ENCODE results near the gene CHKB. TPM values are rescaled to one million over a fixed set of nuclear protein-coding genes. Genes with fewer than 3 reads are reported as not detected.

The CHKB gene
- total and polyA plus RNA-seq, 2 of the 8 experiments (the other 6 are each of a cell fraction or from before 2014, with no cell fraction given), result 27.9 to 42.2 TPM

DNA sequence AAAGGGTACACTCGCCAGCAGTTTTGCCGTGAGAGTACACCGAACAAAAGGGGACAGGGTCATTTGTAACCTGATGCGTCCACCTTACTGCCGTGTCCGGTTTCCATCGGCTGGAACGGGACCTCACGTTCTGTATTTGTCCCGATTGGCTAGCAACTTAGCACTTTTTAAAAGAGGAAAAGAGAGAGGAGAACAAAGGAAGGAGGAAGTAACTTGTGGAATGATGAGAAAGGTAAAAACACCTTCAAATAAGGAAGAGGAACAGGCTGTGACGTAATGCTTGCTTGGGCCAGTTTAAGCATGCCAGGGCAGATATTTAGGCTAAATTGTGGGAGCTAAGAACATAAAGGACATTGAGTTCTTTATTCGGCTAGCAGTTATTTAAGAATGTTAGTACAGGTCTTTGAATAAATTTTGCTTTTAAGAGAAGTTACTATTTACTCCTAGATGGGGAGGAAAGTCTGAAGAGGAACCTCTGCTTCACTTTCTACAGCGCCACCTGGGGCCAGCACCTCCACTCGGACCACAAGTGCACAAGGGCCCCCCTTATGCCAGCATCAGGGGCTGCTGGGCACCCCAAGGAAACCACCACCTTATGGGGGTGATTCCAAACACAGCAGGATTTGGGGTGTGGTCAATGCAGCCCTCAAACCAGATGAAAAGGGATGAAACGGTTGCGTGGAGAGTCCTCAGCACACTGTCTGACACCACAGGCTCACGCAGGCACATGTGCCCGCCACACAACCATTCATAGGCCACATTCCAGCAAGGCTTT, 39.5 kb upstream of the CHKB start (continued):
- TF ChIP-seq RAD21 (IDR thresholded peaks at IDR 0.05 in 1 of 2, conservative IDR thresholded peaks at IDR 0.05 in 1 of 2; ENCODE audit: low read depth in 2 of 2, low read length in 2 of 2), result peak in 1 of 2 experiments; percentile 25; a peak in 3 of 4 replicates
